Gastroesophageal sphincter (tissue), 3 donors: ENCODE measurements around the gene EIF4ENIF1.

ENCODE experiments used
- CTCF ChIP-seq, 4 experiments: fragments of 200-600 bp in 2 of 4; fragments of 450-650 bp in 2 of 4; sonication (generic) in 1 of 4; IDR thresholded peaks; one replicate each; pipeline ENCODE4 v1.5.1; 2017 to 2019; ENCODE audit warnings: antibody characterized with exemption in 4 of 4, mild to moderate bottlenecking in 2 of 4, moderate library complexity in 2 of 4
- POLR2A ChIP-seq, 2 donors: fragments of 450-650 bp; IDR thresholded peaks; one replicate each; pipeline ENCODE4 v1.6.1; 2017; ENCODE audit warnings: antibody characterized with exemption in 2 of 2, mild to moderate bottlenecking in 2 of 2, moderate library complexity in 1 of 2

DNA sequence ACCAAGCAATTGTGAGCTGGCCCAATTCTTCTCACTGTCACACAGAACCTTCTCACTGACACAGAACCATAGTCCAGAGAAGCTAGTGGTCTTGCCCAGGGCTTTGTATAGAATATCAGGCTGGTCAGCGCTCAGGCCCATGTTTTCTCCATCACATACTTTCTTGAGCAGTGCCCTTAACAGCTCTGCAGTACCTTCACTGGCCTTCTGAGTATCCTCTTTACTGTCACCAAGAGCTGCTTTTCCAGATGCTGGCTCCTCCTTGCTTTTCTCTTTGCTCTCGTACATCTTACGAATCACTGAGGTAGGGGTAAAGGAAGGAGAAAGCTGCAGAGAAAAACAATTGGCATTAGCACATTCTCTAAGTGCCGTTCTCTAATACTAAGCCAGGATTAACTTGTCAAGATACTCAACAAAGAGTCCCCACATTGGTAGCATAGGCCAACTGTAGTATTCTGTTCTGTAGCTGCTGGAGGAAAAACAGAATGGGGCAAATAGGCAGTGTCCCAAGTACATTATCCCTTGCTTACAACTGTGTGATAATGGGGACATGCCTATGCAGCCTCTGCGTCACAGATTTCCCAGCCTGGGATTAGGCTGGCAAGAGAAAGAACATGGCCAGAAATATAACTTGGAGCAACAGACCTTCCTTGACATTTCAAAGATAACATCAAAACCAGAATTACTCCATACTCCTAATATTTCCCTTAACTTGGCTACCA is 46.7 kb downstream of the EIF4ENIF1 start:
- no peak for TF ChIP-seq CTCF (IDR thresholded peaks at IDR 0.05)
- no peak for TF ChIP-seq POLR2A (IDR thresholded peaks at IDR 0.05)
